ENCODE results near the gene TMEM30B. TPM values are rescaled to one million over a fixed set of nuclear protein-coding genes. Genes with fewer than 3 reads are reported as not detected.

The TMEM30B gene, protein sequence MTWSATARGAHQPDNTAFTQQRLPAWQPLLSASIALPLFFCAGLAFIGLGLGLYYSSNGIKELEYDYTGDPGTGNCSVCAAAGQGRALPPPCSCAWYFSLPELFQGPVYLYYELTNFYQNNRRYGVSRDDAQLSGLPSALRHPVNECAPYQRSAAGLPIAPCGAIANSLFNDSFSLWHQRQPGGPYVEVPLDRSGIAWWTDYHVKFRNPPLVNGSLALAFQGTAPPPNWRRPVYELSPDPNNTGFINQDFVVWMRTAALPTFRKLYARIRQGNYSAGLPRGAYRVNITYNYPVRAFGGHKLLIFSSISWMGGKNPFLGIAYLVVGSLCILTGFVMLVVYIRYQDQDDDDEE
- polyA plus RNA-seq, result 10 to 100 TPM; 12.8 to 14.1 TPM

- Histone ChIP-seq H3K27ac (ENCODE audit: low read depth in 2 of 2, low read length in 1 of 2) (peak within 1 kb of the TSS; percentile 95 to 98), H3K9me3 (ENCODE audit: control insufficient read depth in 2 of 2, insufficient read depth in 1 of 2, low read depth in 1 of 2, low read length in 1 of 2) (no peaks in the 10 kb centered on the region), H3K36me3 (ENCODE audit: control insufficient read depth in 2 of 2, insufficient read depth in 2 of 2, low read length in 1 of 2) (no peaks in the 10 kb centered on the region), H3K4me3 (ENCODE audit: low read depth in 1 of 2, low read length in 2 of 2) (peak within 1 kb of the TSS; percentile 63 to 89), H3K4me1 (ENCODE audit: control insufficient read depth in 2 of 2, insufficient read depth in 2 of 2, low read length in 1 of 2) (peaks cover 0 to 4% of the 10 kb centered on the region in 2 donors), H3K27me3 (ENCODE audit: control insufficient read depth in 1 of 2, insufficient read depth in 2 of 2, low read length in 2 of 2) (no peaks in the 10 kb centered on the region)
- 11 to 14% methylated on average over 36 to 43 of the region's 43 CpGs for WGBS, 2 donors
These were observed at the start of gene TMEM30B for GRCh38 chr14:61281186-61281947. Gene TMEM30B (minus strand): TSS chr14:61281338. CDS start chr14:61281147, 191 bp downstream.

- H3K4me3 ChIP-seq (ENCODE audit: low read depth in 1 of 2, low read length in 2 of 2), result no peak overlapping the region
- no peaks in the 10 kb centered on the region for H3K9me3 ChIP-seq (ENCODE audit: control insufficient read depth in 2 of 2, insufficient read depth in 1 of 2, low read depth in 1 of 2, low read length in 1 of 2)
- no peaks in the 10 kb centered on the region for H3K4me1 ChIP-seq (ENCODE audit: control insufficient read depth in 2 of 2, insufficient read depth in 2 of 2, low read length in 1 of 2)
- peak overlapping the region in 1 of 2 donors; percentile 60 for H3K27ac ChIP-seq (ENCODE audit: low read depth in 2 of 2, low read length in 1 of 2)
- H3K27me3 ChIP-seq (ENCODE audit: control insufficient read depth in 1 of 2, insufficient read depth in 2 of 2, low read length in 2 of 2), result no peaks in the 10 kb centered on the region
- H3K36me3 ChIP-seq (ENCODE audit: control insufficient read depth in 2 of 2, insufficient read depth in 2 of 2, low read length in 1 of 2), result no peaks in the 10 kb centered on the region
- 76 to 81% methylated on average over 1 of the region's 1 CpG for WGBS, 2 donors
These were observed 49.4 kb upstream of the TMEM30B start for GRCh38 chr14:61330511-61330910.

DNA sequence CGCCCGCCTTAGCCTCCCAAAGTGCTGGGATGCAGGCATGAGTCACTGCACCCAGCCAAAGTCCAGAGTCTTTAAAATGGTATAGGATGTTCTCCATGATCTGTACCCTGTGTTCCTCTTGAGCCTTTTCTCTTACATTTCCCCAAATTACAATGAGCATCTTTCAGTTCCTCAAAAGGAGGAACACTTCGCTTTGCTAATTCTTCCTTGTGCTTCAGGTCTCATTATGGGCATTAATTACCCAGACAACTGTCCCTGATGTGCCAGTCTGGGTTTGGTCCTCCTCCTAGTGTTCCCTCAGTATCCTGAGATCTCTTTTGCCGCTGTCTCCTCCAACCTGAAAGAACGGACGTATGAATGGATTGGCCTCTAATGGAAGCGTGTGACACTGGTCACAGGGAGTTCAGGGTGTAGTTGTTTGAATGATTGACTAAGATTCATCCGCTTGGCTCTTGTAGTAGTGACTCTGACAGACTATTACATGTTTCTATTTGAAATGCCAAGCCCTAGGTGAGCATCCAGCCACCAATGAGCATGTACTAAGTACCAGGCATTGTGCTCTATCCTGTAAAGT is 48.4 kb upstream of the TMEM30B start:
- no peaks in the 10 kb centered on the region for H3K27me3 ChIP-seq (ENCODE audit: control insufficient read depth in 1 of 2, insufficient read depth in 2 of 2, low read length in 2 of 2)
- H3K27ac ChIP-seq (ENCODE audit: low read depth in 2 of 2, low read length in 1 of 2), result peak overlapping the region in 1 of 2 donors; percentile 34
- H3K9me3 ChIP-seq (ENCODE audit: control insufficient read depth in 2 of 2, insufficient read depth in 1 of 2, low read depth in 1 of 2, low read length in 1 of 2), result no peaks in the 10 kb centered on the region
- H3K36me3 ChIP-seq (ENCODE audit: control insufficient read depth in 2 of 2, insufficient read depth in 2 of 2, low read length in 1 of 2), result no peaks in the 10 kb centered on the region
- no peaks in the 10 kb centered on the region for H3K4me1 ChIP-seq (ENCODE audit: control insufficient read depth in 2 of 2, insufficient read depth in 2 of 2, low read length in 1 of 2)
- no peak overlapping the region for H3K4me3 ChIP-seq (ENCODE audit: low read depth in 1 of 2, low read length in 2 of 2)
- 85 to 86% methylated on average over 8 of the region's 8 CpGs for WGBS, 2 donors

GRCh38 chr14:61328626-61329262 is 47.6 kb upstream of the TMEM30B start:
- Histone ChIP-seq H3K4me1 (ENCODE audit: control insufficient read depth in 2 of 2, insufficient read depth in 2 of 2, low read length in 1 of 2) (no peaks in the 10 kb centered on the region), H3K36me3 (ENCODE audit: control insufficient read depth in 2 of 2, insufficient read depth in 2 of 2, low read length in 1 of 2) (peaks cover 0 to 2% of the 10 kb centered on the region in 2 donors), H3K27me3 (ENCODE audit: control insufficient read depth in 1 of 2, insufficient read depth in 2 of 2, low read length in 2 of 2) (no peaks in the 10 kb centered on the region), H3K4me3 (ENCODE audit: low read depth in 1 of 2, low read length in 2 of 2) (no peak overlapping the region), H3K9me3 (ENCODE audit: control insufficient read depth in 2 of 2, insufficient read depth in 1 of 2, low read depth in 1 of 2, low read length in 1 of 2) (no peaks in the 10 kb centered on the region), H3K27ac (ENCODE audit: low read depth in 2 of 2, low read length in 1 of 2) (peak overlapping the region in 1 of 2 donors; percentile 34)
- 85 to 90% methylated on average over 4 of the region's 4 CpGs for WGBS, 2 donors

GRCh38 chr14:61326847-61327246 is 45.7 kb upstream of the TMEM30B start:
- H3K4me3 ChIP-seq (ENCODE audit: low read depth in 1 of 2, low read length in 2 of 2), result no peak overlapping the region
- 24 to 29% methylated on average over 4 of the region's 4 CpGs for WGBS, 2 donors
- peaks cover 0 to 2% of the 10 kb centered on the region in 2 donors for H3K36me3 ChIP-seq (ENCODE audit: control insufficient read depth in 2 of 2, insufficient read depth in 2 of 2, low read length in 1 of 2)

GRCh38 chr14:61326146-61326545 is 45.0 kb upstream of the TMEM30B start:
- Histone ChIP-seq H3K36me3 (ENCODE audit: control insufficient read depth in 2 of 2, insufficient read depth in 2 of 2, low read length in 1 of 2) (peaks cover 0 to 2% of the 10 kb centered on the region in 2 donors), H3K9me3 (ENCODE audit: control insufficient read depth in 2 of 2, insufficient read depth in 1 of 2, low read depth in 1 of 2, low read length in 1 of 2) (no peaks in the 10 kb centered on the region), H3K4me1 (ENCODE audit: control insufficient read depth in 2 of 2, insufficient read depth in 2 of 2, low read length in 1 of 2) (no peaks in the 10 kb centered on the region), H3K4me3 (ENCODE audit: low read depth in 1 of 2, low read length in 2 of 2) (no peak overlapping the region), H3K27ac (ENCODE audit: low read depth in 2 of 2, low read length in 1 of 2) (no peak overlapping the region), H3K27me3 (ENCODE audit: control insufficient read depth in 1 of 2, insufficient read depth in 2 of 2, low read length in 2 of 2) (no peaks in the 10 kb centered on the region)
- WGBS, 2 donors, result 85 to 92% methylated on average over 1 of the region's 1 CpG

More at GRCh38 chr14:61326847-61327246, 45.7 kb upstream of the TMEM30B start:
- no peaks in the 10 kb centered on the region for H3K4me1 ChIP-seq (ENCODE audit: control insufficient read depth in 2 of 2, insufficient read depth in 2 of 2, low read length in 1 of 2)
- no peaks in the 10 kb centered on the region for H3K27me3 ChIP-seq (ENCODE audit: control insufficient read depth in 1 of 2, insufficient read depth in 2 of 2, low read length in 2 of 2)
- no peaks in the 10 kb centered on the region for H3K9me3 ChIP-seq (ENCODE audit: control insufficient read depth in 2 of 2, insufficient read depth in 1 of 2, low read depth in 1 of 2, low read length in 1 of 2)
- peak overlapping the region in 1 of 2 donors; percentile 52 for H3K27ac ChIP-seq (ENCODE audit: low read depth in 2 of 2, low read length in 1 of 2)

GRCh38 chr14:61325166-61325565 is 44.0 kb upstream of the TMEM30B start:
- H3K4me1 ChIP-seq (ENCODE audit: control insufficient read depth in 2 of 2, insufficient read depth in 2 of 2, low read length in 1 of 2), result no peaks in the 10 kb centered on the region
- no peak overlapping the region for H3K4me3 ChIP-seq (ENCODE audit: low read depth in 1 of 2, low read length in 2 of 2)

GRCh38 chr14:61323970-61324369 is 42.8 kb upstream of the TMEM30B start:
- Histone ChIP-seq H3K4me3 (ENCODE audit: low read depth in 1 of 2, low read length in 2 of 2) (peak overlapping the region in 1 of 2 donors; percentile 57), H3K36me3 (ENCODE audit: control insufficient read depth in 2 of 2, insufficient read depth in 2 of 2, low read length in 1 of 2) (peaks cover 0 to 2% of the 10 kb centered on the region in 2 donors), H3K9me3 (ENCODE audit: control insufficient read depth in 2 of 2, insufficient read depth in 1 of 2, low read depth in 1 of 2, low read length in 1 of 2) (no peaks in the 10 kb centered on the region), H3K27ac (ENCODE audit: low read depth in 2 of 2, low read length in 1 of 2) (no peak overlapping the region), H3K27me3 (ENCODE audit: control insufficient read depth in 1 of 2, insufficient read depth in 2 of 2, low read length in 2 of 2) (no peaks in the 10 kb centered on the region), H3K4me1 (ENCODE audit: control insufficient read depth in 2 of 2, insufficient read depth in 2 of 2, low read length in 1 of 2) (no peaks in the 10 kb centered on the region)
- whole genome bisulfite sequencing, 2 donors, result 65 to 74% methylated on average over 6 of the region's 6 CpGs

More at GRCh38 chr14:61325166-61325565, 44.0 kb upstream of the TMEM30B start:
- peaks cover 0 to 2% of the 10 kb centered on the region in 2 donors for H3K36me3 ChIP-seq (ENCODE audit: control insufficient read depth in 2 of 2, insufficient read depth in 2 of 2, low read length in 1 of 2)
- 78 to 86% methylated on average over 1 of the region's 1 CpG for WGBS, 2 donors
- H3K27me3 ChIP-seq (ENCODE audit: control insufficient read depth in 1 of 2, insufficient read depth in 2 of 2, low read length in 2 of 2), result no peaks in the 10 kb centered on the region
- H3K9me3 ChIP-seq (ENCODE audit: control insufficient read depth in 2 of 2, insufficient read depth in 1 of 2, low read depth in 1 of 2, low read length in 1 of 2), result no peaks in the 10 kb centered on the region
- H3K27ac ChIP-seq (ENCODE audit: low read depth in 2 of 2, low read length in 1 of 2), result no peak overlapping the region

GRCh38 chr14:61322799-61323290 is 41.7 kb upstream of the TMEM30B start:
- Histone ChIP-seq H3K27me3 (ENCODE audit: control insufficient read depth in 1 of 2, insufficient read depth in 2 of 2, low read length in 2 of 2) (no peaks in the 10 kb centered on the region), H3K27ac (ENCODE audit: low read depth in 2 of 2, low read length in 1 of 2) (peak overlapping the region; percentile 94 to 99), H3K4me3 (ENCODE audit: low read depth in 1 of 2, low read length in 2 of 2) (peak overlapping the region; percentile 57 to 80), H3K9me3 (ENCODE audit: control insufficient read depth in 2 of 2, insufficient read depth in 1 of 2, low read depth in 1 of 2, low read length in 1 of 2) (no peaks in the 10 kb centered on the region), H3K4me1 (ENCODE audit: control insufficient read depth in 2 of 2, insufficient read depth in 2 of 2, low read length in 1 of 2) (no peaks in the 10 kb centered on the region), H3K36me3 (ENCODE audit: control insufficient read depth in 2 of 2, insufficient read depth in 2 of 2, low read length in 1 of 2) (peaks cover 0 to 2% of the 10 kb centered on the region in 2 donors)
- WGBS, 2 donors, result 7% methylated on average over 13 of the region's 13 CpGs

Measured in esophagus (tissue), 2 donors.